Adipose tissue (tissue), 3 donors: ENCODE data around the gene RFX2. TPM values are rescaled to one million over a fixed set of nuclear protein-coding genes. Genes with fewer than 3 reads are reported as not detected.

Experiments
- H3K27ac ChIP-seq: one replicate; pipeline ENCODE4 v1.5.1; 2013; ENCODE audit warnings: low read depth, low read length
- WGBS, 3 donors: extraction: QIAGEN DNeasy Blood & Tissue Kit; methylation state at CpG; one replicate each; pipeline ENCODE4 v1.1.7; 2013; 5-methylcytosine and 5-hydroxymethylcytosine counted together
- polyA plus RNA-seq, 3 donors: library from polyadenylated mRNA; stranded (reverse); fragments of 200-250 nt; gene quantifications; one replicate each; pipeline ENCODE4 v1.2.3, GENCODE V29; 2013
- donor health status: healthy with polysubstance abuse.
- donor health status: Bipolar disorder and iron deficiency.
- donor health status: healthy.

Gene RFX2
- polyA plus RNA-seq, 3 donors: 1.6 to 21.5 (median 3.7) TPM

- WGBS, 3 donors: 10 to 13% (median 10%) methylated on average over 18 of the region's 18 CpGs
- H3K27ac ChIP-seq: peak overlapping the region; percentile 79
Observed at GRCh38 chr19:6066661-6067646, 43.3 kb downstream of the RFX2 start.

- 8 to 19% (median 14%) methylated on average over 16 of the region's 16 CpGs for WGBS, 3 donors
- H3K27ac ChIP-seq: peak overlapping the region; percentile 45
Observed at GRCh38 chr19:6065685-6066374, 44.5 kb downstream of the RFX2 start.

- 83 to 88% (median 88%) methylated on average over 8 of the region's 8 CpGs for WGBS, 3 donors
- no peak overlapping the region for H3K27ac ChIP-seq
Observed at GRCh38 chr19:6064336-6065073, 45.8 kb downstream of the RFX2 start.

GRCh38 chr19:6063576-6064335 is 46.5 kb downstream of the RFX2 start:
- 83 to 85% (median 83%) methylated on average over 14 of the region's 14 CpGs for whole genome bisulfite sequencing, 3 donors
- H3K27ac ChIP-seq: no peak overlapping the region

- WGBS, 3 donors: 88 to 92% (median 91%) methylated on average over 17 of the region's 17 CpGs
- H3K27ac ChIP-seq: no peak overlapping the region
Observed at GRCh38 chr19:6062961-6063575, 47.2 kb downstream of the RFX2 start.

- H3K27ac ChIP-seq: no peak overlapping the region
- WGBS, 3 donors: 38 to 71% (median 39%) methylated on average over 11 of the region's 11 CpGs
Observed at GRCh38 chr19:6062274-6062673, 48.0 kb downstream of the RFX2 start.

- H3K27ac ChIP-seq: no peak overlapping the region
- 72 to 77% (median 75%) methylated on average over 16 of the region's 16 CpGs for WGBS, 3 donors
Observed at GRCh38 chr19:6061376-6062130, 48.7 kb downstream of the RFX2 start.

- 72 to 82% (median 82%) methylated on average over 21 of the region's 21 CpGs for WGBS, 3 donors
Observed at GRCh38 chr19:6060600-6061375, 49.5 kb downstream of the RFX2 start.

GRCh38 chr19:6059988-6060599 is 50.2 kb downstream of the RFX2 start:
- WGBS, 3 donors: 71 to 86% (median 76%) methylated on average over 4 of the region's 4 CpGs

More at GRCh38 chr19:6060600-6061375, 49.5 kb downstream of the RFX2 start:
- H3K27ac ChIP-seq: no peak overlapping the region

GRCh38 chr19:6059396-6059947 is 50.8 kb downstream of the RFX2 start:
- no peak overlapping the region for H3K27ac ChIP-seq
- 74 to 80% (median 75%) methylated on average over 6 of the region's 6 CpGs for WGBS, 3 donors

More at GRCh38 chr19:6059988-6060599, 50.2 kb downstream of the RFX2 start:
- H3K27ac ChIP-seq: no peak overlapping the region

- H3K27ac ChIP-seq: peak overlapping the region; percentile 91
- WGBS, 3 donors: 66 to 87% (median 67%) methylated on average over 17 of the region's 17 CpGs
Observed at GRCh38 chr19:6058518-6059201, 51.6 kb downstream of the RFX2 start.

GRCh38 chr19:6057651-6058517 is 52.4 kb downstream of the RFX2 start:
- WGBS, 3 donors: 68 to 82% (median 74%) methylated on average over 14 of the region's 14 CpGs
- peak overlapping the region; percentile 91 for H3K27ac ChIP-seq

GRCh38 chr19:6056801-6057650 is 53.3 kb downstream of the RFX2 start:
- H3K27ac ChIP-seq: peak overlapping the region; percentile 99
- 17 to 46% (median 18%) methylated on average over 28 of the region's 28 CpGs for WGBS, 3 donors
